SK-N-SH (cell line): ENCODE results near the gene ZNF444. TPM values are rescaled to one million over a fixed set of nuclear protein-coding genes. Genes with fewer than 3 reads are reported as not detected.

Experiments
- CTCF ChIA-PET: fragments of 300-600, 350-600 bp; formaldehyde crosslinking; extraction: SDS; loops from one replicate; lab custom pipeline; 2021; lab: Yijun Ruan, JAX
- POLR2A ChIA-PET: fragments of 350-600 bp; sonication (Branson Sonifier 250); formaldehyde crosslinking; extraction: SDS; loops from one replicate; lab custom pipeline; 2020; ENCODE audit warnings: antibody characterized with exemption, inconsistent platforms; lab: Yijun Ruan, JAX
- DNase-seq: peaks from one replicate; pipeline ENCODE4 v3.0.0; 2012
- H2AFZ ChIP-seq: fragments of 200-600 bp; sonication (generic); 2 replicates; pipeline ENCODE4 v1.8.1; 2016; ENCODE audit warnings: antibody characterized with exemption, mild to moderate bottlenecking, low read depth
- H3F3A ChIP-seq: fragments of 200-600 bp; sonication (generic); replicated peaks from 2 replicates; pipeline ENCODE3; 2016; ENCODE audit warnings: antibody characterized with exemption, mild to moderate bottlenecking; ENCODE audit not compliant: insufficient read depth
- H3K27ac ChIP-seq, 2 experiments: fragments of 200-500 bp in 1 of 2; fragments of 200-600 bp in 1 of 2; sonication (Bioruptor generic) in 1 of 2; sonication (generic), shearing (Covaris generic) in 1 of 2; 2 replicates each; pipeline versions ENCODE4 v1.5.1 to v1.6.1; 2014 to 2016; ENCODE audit warnings: low read depth in 2 of 2, inconsistent platforms in 1 of 2, low read length in 1 of 2, mild to moderate bottlenecking in 1 of 2, mixed read lengths in 1 of 2
- H3K27me3 ChIP-seq: fragments of 200-600 bp; sonication (generic), shearing (Covaris generic); 2 replicates; pipeline ENCODE4 v1.6.1; 2016; ENCODE audit warnings: mixed run types; ENCODE audit not compliant: insufficient read depth
- H3K36me3 ChIP-seq, 2 experiments: fragments of 200-500 bp in 1 of 2; fragments of 200-600 bp in 1 of 2; sonication (Bioruptor generic) in 1 of 2; sonication (generic) in 1 of 2; replicated peaks in 1 of 2; 2 replicates each; pipeline versions ENCODE3 to v1.5.1; 2014 to 2016; ENCODE audit warnings: low read length in 1 of 2, mild to moderate bottlenecking in 1 of 2; ENCODE audit not compliant: insufficient read depth in 2 of 2, control insufficient read depth in 1 of 2
- H3K4me1 ChIP-seq, 2 experiments: fragments of 200-500 bp in 1 of 2; fragments of 200-600 bp in 1 of 2; sonication (Bioruptor generic) in 1 of 2; sonication (generic), shearing (Covaris generic) in 1 of 2; 2 replicates each; pipeline versions ENCODE4 v1.5.1 to v1.6.1; 2014 to 2016; ENCODE audit warnings: low read depth in 1 of 2, low read length in 1 of 2, mixed run types in 1 of 2; ENCODE audit not compliant: insufficient read depth in 2 of 2, control insufficient read depth in 1 of 2
- H3K4me2 ChIP-seq: fragments of 200-600 bp; sonication (generic), shearing (Covaris generic); 2 replicates; pipeline ENCODE4 v1.6.1; 2017; ENCODE audit warnings: mixed run types
- H3K4me3 ChIP-seq, 2 experiments: fragments of 200-500 bp in 1 of 2; fragments of 200-600 bp in 1 of 2; sonication (Bioruptor generic) in 1 of 2; sonication (generic), shearing (Covaris generic) in 1 of 2; 2 replicates each; pipeline versions ENCODE4 v1.5.1 to v1.8.1; 2014 to 2016; ENCODE audit warnings: low read depth in 2 of 2, inconsistent platforms in 1 of 2, low read length in 1 of 2, mild to moderate bottlenecking in 1 of 2, mixed read lengths in 1 of 2, moderate library complexity in 1 of 2
- H3K79me2 ChIP-seq: fragments of 200-600 bp; sonication (generic); 2 replicates; pipeline ENCODE4 v1.8.1; 2017; ENCODE audit warnings: mild to moderate bottlenecking; ENCODE audit not compliant: insufficient read depth
- H3K9ac ChIP-seq: fragments of 200-600 bp; sonication (generic); 2 replicates; pipeline ENCODE4 v1.6.1; 2017; ENCODE audit warnings: mixed run types
- H3K9me2 ChIP-seq: fragments of 200-600 bp; sonication (generic); 2 replicates; pipeline ENCODE4 v1.6.1; 2017; ENCODE audit warnings: mixed run types
- H3K9me3 ChIP-seq: fragments of 200-600 bp; sonication (generic); 2 replicates; pipeline ENCODE4 v1.6.1; 2017; ENCODE audit warnings: mixed run types, mild to moderate bottlenecking, moderate library complexity
- H4K20me1 ChIP-seq: fragments of 200-600 bp; sonication (generic); 2 replicates; pipeline ENCODE4 v1.6.1; 2017; ENCODE audit warnings: mild to moderate bottlenecking, mixed run types; ENCODE audit not compliant: insufficient read depth
- CHD2 ChIP-seq: fragments of 150-350 bp; IDR thresholded peaks from 2 replicates; pipeline ENCODE4 v1.6.1; 2018; ENCODE audit warnings: low read length; ENCODE audit not compliant: partially characterized antibody
- EP300 ChIP-seq, 2 experiments: IDR thresholded peaks; 2 replicates each; pipeline versions ENCODE4 v1.4.0 to v1.6.1; 2012; ENCODE audit warnings: borderline replicate concordance in 1 of 2, low read depth in 1 of 2, low read length in 1 of 2
- FOXJ3 ChIP-seq: sonication (generic); formaldehyde crosslinking; IDR thresholded peaks from 2 replicates; pipeline ENCODE4 v1.5.1; 2020; ENCODE audit warnings: mild to moderate bottlenecking, missing genetic modification reagents
- GATA2 ChIP-seq: sonication (generic); formaldehyde crosslinking; IDR thresholded peaks from 2 replicates; pipeline ENCODE4 v1.5.0; 2020; ENCODE audit warnings: mild to moderate bottlenecking, missing genetic modification reagents
- JUND ChIP-seq: IDR thresholded peaks from 2 replicates; pipeline ENCODE4 v1.4.0; 2012
- MEF2A ChIP-seq: IDR thresholded peaks from 2 replicates; pipeline ENCODE4 v1.4.0; 2012; ENCODE audit warnings: low read depth, borderline replicate concordance
- MXI1 ChIP-seq: IDR thresholded peaks from 2 replicates; pipeline ENCODE4 v1.6.1; 2012; ENCODE audit warnings: mild to moderate bottlenecking, low read depth, low read length, improper control_type of control experiment
- NFIC ChIP-seq: IDR thresholded peaks from 2 replicates; pipeline ENCODE4 v1.4.0; 2012; ENCODE audit warnings: borderline replicate concordance
- POLR2AphosphoS5 ChIP-seq: IDR thresholded peaks from 2 replicates; pipeline ENCODE4 v1.6.1; 2012; ENCODE audit warnings: low read depth, low read length
- RAD21 ChIP-seq: IDR thresholded peaks from 2 replicates; pipeline ENCODE4 v1.6.1; 2012; ENCODE audit warnings: mild to moderate bottlenecking, low read length
- RFX5 ChIP-seq: IDR thresholded peaks from 2 replicates; pipeline ENCODE4 v1.6.1; 2012; ENCODE audit warnings: mild to moderate bottlenecking, improper control_type of control experiment, low read length
- SIN3A ChIP-seq: IDR thresholded peaks from 2 replicates; pipeline ENCODE4 v1.6.1; 2012; ENCODE audit warnings: low read depth, mild to moderate bottlenecking, low read length, moderate library complexity, borderline replicate concordance
- TAF1 ChIP-seq: IDR thresholded peaks from 2 replicates; pipeline ENCODE4 v1.6.1; 2012; ENCODE audit warnings: low read depth, mild to moderate bottlenecking, low read length, moderate library complexity, borderline replicate concordance
- TEAD4 ChIP-seq: IDR thresholded peaks from 2 replicates; pipeline ENCODE4 v1.4.0; 2012; ENCODE audit warnings: mild to moderate bottlenecking, borderline replicate concordance; ENCODE audit not compliant: insufficient read depth
- USF1 ChIP-seq: IDR thresholded peaks from 2 replicates; pipeline ENCODE4 v1.4.0; 2012; ENCODE audit warnings: low read depth, borderline replicate concordance
- YY1 ChIP-seq: IDR thresholded peaks from 2 replicates; pipeline ENCODE4 v1.4.0; 2012; ENCODE audit warnings: low read depth, mild to moderate bottlenecking
- whole genome bisulfite sequencing: methylation state at CpG from one replicate; pipeline ENCODE4 v1.1.6; 2017; ENCODE audit warnings: low lambda C conversion rate; 5-methylcytosine and 5-hydroxymethylcytosine counted together
- polyA plus RNA-seq, 3 experiments: library from polyadenylated mRNA; depleted of rRNA; stranded (reverse); fragments of >200 nt; gene quantifications; 2 replicates each; pipeline ENCODE4 v1.2.3, GENCODE V29; 2012
- TF ChIP-seq, protein P1 (sequence below): IDR thresholded peaks from 2 replicates; pipeline ENCODE4 v1.4.0; 2012; ENCODE audit warnings: low read depth, borderline replicate concordance
- TF ChIP-seq, protein P2 (sequence below): IDR thresholded peaks from 2 replicates; pipeline ENCODE4 v1.4.0; 2012; ENCODE audit warnings: low read depth
- TF ChIP-seq, protein P3 (sequence below): fragments of 150-350 bp; IDR thresholded peaks from 2 replicates; pipeline ENCODE4 v1.6.1; 2017; ENCODE audit warnings: antibody characterized with exemption, low read length, low read depth, borderline replicate concordance

The ZNF444 gene
- polyA plus RNA-seq, 1 of the 3 experiments (the other 2 are of a cell fraction): 23.2 TPM

DNA sequence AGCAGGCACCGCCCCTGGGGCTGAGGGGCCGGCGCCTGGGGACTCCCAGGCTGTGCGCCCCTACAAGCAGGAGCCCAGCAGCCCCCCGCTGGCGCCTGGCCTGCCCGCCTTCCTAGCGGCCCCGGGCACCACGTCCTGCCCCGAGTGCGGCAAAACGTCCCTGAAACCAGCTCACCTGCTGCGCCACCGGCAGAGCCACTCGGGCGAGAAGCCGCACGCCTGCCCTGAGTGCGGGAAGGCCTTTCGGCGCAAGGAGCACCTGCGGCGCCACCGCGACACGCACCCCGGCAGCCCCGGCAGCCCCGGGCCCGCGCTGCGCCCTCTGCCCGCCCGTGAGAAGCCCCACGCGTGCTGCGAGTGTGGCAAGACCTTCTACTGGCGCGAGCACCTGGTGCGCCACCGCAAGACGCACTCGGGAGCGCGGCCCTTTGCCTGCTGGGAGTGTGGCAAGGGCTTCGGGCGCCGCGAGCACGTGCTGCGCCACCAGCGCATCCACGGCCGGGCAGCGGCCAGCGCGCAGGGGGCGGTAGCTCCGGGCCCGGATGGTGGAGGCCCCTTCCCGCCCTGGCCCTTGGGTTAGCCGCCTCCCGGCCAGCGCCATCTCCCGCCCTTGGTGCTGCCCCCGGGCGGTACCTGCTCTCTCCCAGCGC lies 18.7 kb downstream of the ZNF444 start:
- H3F3A ChIP-seq: no peaks in the 10 kb centered on the region
- no peaks in the 10 kb centered on the region for H4K20me1 ChIP-seq
- H3K36me3 ChIP-seq: peaks cover 0 to 22% of the 10 kb centered on the region in 2 experiments
- no peaks in the 10 kb centered on the region for H3K4me1 ChIP-seq
- no peak overlapping the region for H3K9ac ChIP-seq
- no peak overlapping the region for H3K4me3 ChIP-seq
- no peak for DNase-seq
- H3K79me2 ChIP-seq: no peaks in the 10 kb centered on the region
- CTCF ChIA-PET: interaction anchor here (1.6 kb wide), 1 partner anchor 81 kb away, joined by 3 read pairs; no protein-coding TSS in a partner anchor
- H3K27ac ChIP-seq: no peak overlapping the region
- no peaks in the 10 kb centered on the region for H3K27me3 ChIP-seq
- H3K9me3 ChIP-seq: no peaks in the 10 kb centered on the region
- no peaks in the 10 kb centered on the region for H3K9me2 ChIP-seq
- POLR2A ChIA-PET: no interaction called here
- TF ChIP-seq JUND: no peak
- no peak for TF ChIP-seq TAF1
- no peak for TF ChIP-seq MXI1
- no peak for TF ChIP-seq USF1
- TF ChIP-seq, protein P1, sequence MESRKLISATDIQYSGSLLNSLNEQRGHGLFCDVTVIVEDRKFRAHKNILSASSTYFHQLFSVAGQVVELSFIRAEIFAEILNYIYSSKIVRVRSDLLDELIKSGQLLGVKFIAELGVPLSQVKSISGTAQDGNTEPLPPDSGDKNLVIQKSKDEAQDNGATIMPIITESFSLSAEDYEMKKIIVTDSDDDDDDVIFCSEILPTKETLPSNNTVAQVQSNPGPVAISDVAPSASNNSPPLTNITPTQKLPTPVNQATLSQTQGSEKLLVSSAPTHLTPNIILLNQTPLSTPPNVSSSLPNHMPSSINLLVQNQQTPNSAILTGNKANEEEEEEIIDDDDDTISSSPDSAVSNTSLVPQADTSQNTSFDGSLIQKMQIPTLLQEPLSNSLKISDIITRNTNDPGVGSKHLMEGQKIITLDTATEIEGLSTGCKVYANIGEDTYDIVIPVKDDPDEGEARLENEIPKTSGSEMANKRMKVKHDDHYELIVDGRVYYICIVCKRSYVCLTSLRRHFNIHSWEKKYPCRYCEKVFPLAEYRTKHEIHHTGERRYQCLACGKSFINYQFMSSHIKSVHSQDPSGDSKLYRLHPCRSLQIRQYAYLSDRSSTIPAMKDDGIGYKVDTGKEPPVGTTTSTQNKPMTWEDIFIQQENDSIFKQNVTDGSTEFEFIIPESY: no peak
- TF ChIP-seq MEF2A: no peak
- TF ChIP-seq GATA2 (CRISPR knock-in tag): no peak
- no peak for TF ChIP-seq YY1
- no peak for TF ChIP-seq CHD2
- TF ChIP-seq, protein P2, sequence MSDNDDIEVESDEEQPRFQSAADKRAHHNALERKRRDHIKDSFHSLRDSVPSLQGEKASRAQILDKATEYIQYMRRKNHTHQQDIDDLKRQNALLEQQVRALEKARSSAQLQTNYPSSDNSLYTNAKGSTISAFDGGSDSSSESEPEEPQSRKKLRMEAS: no peak
- TF ChIP-seq POLR2AphosphoS5: no peak
- TF ChIP-seq EP300 (IDR thresholded peaks at IDR 0.05; ENCODE audit: borderline replicate concordance in 1 of 2, low read depth in 1 of 2, low read length in 1 of 2): no peak
- no peak for TF ChIP-seq NFIC
- TF ChIP-seq, protein P3, sequence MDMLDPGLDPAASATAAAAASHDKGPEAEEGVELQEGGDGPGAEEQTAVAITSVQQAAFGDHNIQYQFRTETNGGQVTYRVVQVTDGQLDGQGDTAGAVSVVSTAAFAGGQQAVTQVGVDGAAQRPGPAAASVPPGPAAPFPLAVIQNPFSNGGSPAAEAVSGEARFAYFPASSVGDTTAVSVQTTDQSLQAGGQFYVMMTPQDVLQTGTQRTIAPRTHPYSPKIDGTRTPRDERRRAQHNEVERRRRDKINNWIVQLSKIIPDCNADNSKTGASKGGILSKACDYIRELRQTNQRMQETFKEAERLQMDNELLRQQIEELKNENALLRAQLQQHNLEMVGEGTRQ: no peak
- TF ChIP-seq TEAD4: no peak
- TF ChIP-seq RAD21: no peak
- TF ChIP-seq SIN3A: no peak
- TF ChIP-seq FOXJ3 (CRISPR knock-in tag): no peak
- TF ChIP-seq RFX5: no peak
- over 99% methylated on average over 29 of the region's 69 CpGs for WGBS
- H3K4me2 ChIP-seq: no peak overlapping the region
- no peak overlapping the region for H2AFZ ChIP-seq
